Stimulated activated naive CD8-positive, alpha-beta T cell treated with anti-CD3 and anti-CD28 coated beads, Interleukin-15, amount 100 ng/mL, for 72 hours (primary cell): ENCODE results near the gene YY1.
A peak's percentile ranks its signal among the peaks of the same experiment; 100 is the strongest.

ENCODE experiments used
- ATAC-seq: fragments of 150-1000 bp; cut with Tn5 transposase; 2 replicates; pipeline ENCODE4 v1.10.0; 2021; ENCODE audit warnings: mild to moderate bottlenecking, moderate library complexity
- DNase-seq, 2 donors: peaks; one replicate each; pipeline ENCODE4 v3.0.0; 2021 to 2022
- H3K27ac Mint-ChIP-seq, 2 donors: one replicate each; pipeline ENCODE4 v1.8.0; 2022; ENCODE audit warnings: mild to moderate bottlenecking in 2 of 2, mixed read lengths in 2 of 2, moderate library complexity in 2 of 2
- H3K27me3 Mint-ChIP-seq: one replicate; pipeline ENCODE4 v1.8.0; 2022; ENCODE audit warnings: mixed read lengths
- H3K4me1 Mint-ChIP-seq: one replicate; pipeline ENCODE4 v1.8.0; 2022; ENCODE audit warnings: mild to moderate bottlenecking, mixed read lengths
- H3K4me3 Mint-ChIP-seq, 2 donors: one replicate each; pipeline ENCODE4 v1.8.0; 2022; ENCODE audit warnings: mild to moderate bottlenecking in 2 of 2, mixed read lengths in 2 of 2, moderate library complexity in 1 of 2
- H3K9me3 Mint-ChIP-seq, 2 donors: one replicate each; pipeline ENCODE4 v1.8.0; 2022; ENCODE audit warnings: mixed read lengths in 2 of 2

YY1 gene

GRCh38 chr14:100332071-100332639 is 93.2 kb downstream of the YY1 start:
- Mint-ChIP-seq H3K9me3 (no peaks in the 10 kb centered on the region), H3K27ac (peak overlapping the region in 1 of 2 donors; percentile 89), H3K27me3 (no peaks in the 10 kb centered on the region), H3K4me1 (peaks cover 10% of the 10 kb centered on the region), H3K4me3 (no peak overlapping the region)
- DNase-seq, result peak in 1 of 2 donors; percentile 33
- ATAC-seq, result peak; percentile 34
